GM23248 (cell line): ENCODE data around the gene SH3D21. TPM values are rescaled to one million over a fixed set of nuclear protein-coding genes. Genes with fewer than 3 reads are reported as not detected.

Source experiments
- DNase-seq: peaks from one replicate; pipeline ENCODE4 v3.0.0-alpha.2; 2015
- H2AFZ ChIP-seq: fragments of 200-600 bp; sonication (generic); 2 replicates; pipeline ENCODE4 v1.6.1; 2016; ENCODE audit warnings: antibody characterized with exemption
- H3F3A ChIP-seq: fragments of 200-600 bp; sonication (generic); 2 replicates; pipeline ENCODE4 v1.6.1; 2016; ENCODE audit warnings: mild to moderate bottlenecking, antibody characterized with exemption, mixed run types; ENCODE audit not compliant: insufficient read depth
- H3K27ac ChIP-seq: fragments of 200-600 bp; sonication (generic); 2 replicates; pipeline ENCODE4 v1.5.1; 2016; ENCODE audit warnings: mild to moderate bottlenecking
- H3K27me3 ChIP-seq: fragments of 200-600 bp; sonication (generic); replicated peaks from 2 replicates; pipeline ENCODE4 v1.6.1; 2016; ENCODE audit warnings: mild to moderate bottlenecking; ENCODE audit not compliant: insufficient read depth
- H3K36me3 ChIP-seq: fragments of 200-600 bp; sonication (generic); 2 replicates; pipeline ENCODE4 v1.6.1; 2016; ENCODE audit warnings: low read depth, mild to moderate bottlenecking
- H3K4me1 ChIP-seq: fragments of 200-600 bp; sonication (generic); 2 replicates; pipeline ENCODE4 v1.6.1; 2016; ENCODE audit warnings: mild to moderate bottlenecking; ENCODE audit not compliant: insufficient read depth
- H3K4me2 ChIP-seq: fragments of 200-600 bp; sonication (generic); one replicate; pipeline ENCODE4 v1.6.1; 2016; ENCODE audit warnings: mild to moderate bottlenecking; ENCODE audit not compliant: unreplicated experiment
- H3K4me3 ChIP-seq: fragments of 200-600 bp; sonication (generic); 2 replicates; pipeline ENCODE4 v1.5.1; 2016; ENCODE audit warnings: mild to moderate bottlenecking
- H3K79me2 ChIP-seq: fragments of 200-600 bp; sonication (generic); 2 replicates; pipeline ENCODE4 v1.6.1; 2016; ENCODE audit warnings: mild to moderate bottlenecking; ENCODE audit not compliant: insufficient read depth
- H3K9ac ChIP-seq: fragments of 200-600 bp; sonication (generic); 2 replicates; pipeline ENCODE4 v1.6.1; 2016; ENCODE audit warnings: mild to moderate bottlenecking
- H3K9me2 ChIP-seq: fragments of 200-600 bp; sonication (generic); 2 replicates; pipeline ENCODE4 v1.6.1; 2016; ENCODE audit warnings: mixed run types, mild to moderate bottlenecking, moderate library complexity; ENCODE audit not compliant: insufficient read depth
- H3K9me3 ChIP-seq: fragments of 200-600 bp; sonication (generic); one replicate; pipeline ENCODE4 v1.6.1; 2017; ENCODE audit warnings: low read depth
- H4K20me1 ChIP-seq: fragments of 200-600 bp; sonication (generic); 2 replicates; pipeline ENCODE4 v1.6.0; 2016; ENCODE audit not compliant: insufficient read depth
- EZH2 ChIP-seq: fragments of 200-600 bp; sonication (generic); IDR thresholded peaks from 2 replicates; pipeline ENCODE4 v1.6.1; 2018; ENCODE audit warnings: antibody characterized with exemption, mild to moderate bottlenecking; ENCODE audit not compliant: insufficient read depth, poor library complexity, severe bottlenecking
- EZH2phosphoT487 ChIP-seq: fragments of 200-600 bp; sonication (generic); IDR thresholded peaks from 2 replicates; pipeline ENCODE4 v1.6.1; 2018; ENCODE audit warnings: antibody characterized with exemption, moderate library complexity, mild to moderate bottlenecking, low read depth; ENCODE audit not compliant: insufficient read depth
- WGBS, 2 experiments: methylation state at CpG; one replicate each; pipeline ENCODE4 v1.1.6; 2015 to 2017; ENCODE audit warnings: low lambda C conversion rate in 2 of 2, low coverage in 1 of 2; ENCODE audit errors: missing lambda C conversion rate in 2 of 2; 5-methylcytosine and 5-hydroxymethylcytosine counted together
- in situ Hi-C: fragments of 300-500 bp; cut with MboI; formaldehyde crosslinking; loops from 2 replicates; pipeline ENCODE4 v1.15.0; 2020
- polyA plus RNA-seq: library from polyadenylated mRNA; unstranded; fragments of >200 nt; fragmentation: Nextera tagmentation; extraction: Ambion mirVana; gene quantifications from 2 replicates; pipeline ENCODE4 v1.2.1, GENCODE V29; 2016
- total RNA-seq: library from RNA; depleted of rRNA; stranded (reverse); fragments of >200 nt; shearing (Covaris generic); gene quantifications from 2 replicates; pipeline ENCODE4 v1.2.3, GENCODE V29; 2014

The SH3D21 gene
- total and polyA plus RNA-seq, 2 experiments from 2014 or later = 1.8 to 5.6 TPM

DNA sequence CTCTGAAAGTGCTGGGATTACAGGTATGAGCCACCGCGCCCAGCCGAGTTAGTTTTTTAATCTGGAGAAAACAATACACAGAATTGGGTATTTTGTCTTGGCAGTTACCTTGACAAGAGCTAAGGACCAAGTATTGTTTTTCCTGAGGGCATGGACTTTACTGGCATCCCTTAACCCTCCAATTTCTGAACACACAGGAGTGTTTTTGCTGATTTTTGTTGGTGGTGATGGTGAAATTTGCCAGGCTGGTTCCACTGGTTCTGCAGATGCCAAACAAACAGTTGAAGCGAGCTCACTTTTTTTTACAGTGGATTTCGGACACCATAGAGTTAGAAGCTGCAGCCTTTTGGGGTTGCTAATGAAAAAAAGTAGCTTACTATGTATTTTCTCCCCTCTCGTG is 37.2 kb upstream of the SH3D21 start:
- in situ Hi-C loops = no loop called here
- no peaks in the 10 kb centered on the region for H3K9me3 ChIP-seq
- no peak overlapping the region for H3K9ac ChIP-seq
- peak overlapping the region; percentile 24 for H3K27ac ChIP-seq
- peaks cover 33% of the 10 kb centered on the region; the same call in 1 of the 2 replicates for H3K36me3 ChIP-seq
- no peaks in the 10 kb centered on the region for H3K27me3 ChIP-seq
- TF ChIP-seq EZH2 (no peak), EZH2phosphoT487 (no peak)
- no peak overlapping the region for H3K4me2 ChIP-seq
- no peak overlapping the region for H3K4me3 ChIP-seq
- H2AFZ ChIP-seq = no peak overlapping the region
- no peak for DNase-seq
- peaks cover 97% of the 10 kb centered on the region for H3K79me2 ChIP-seq
- no peaks in the 10 kb centered on the region; the same call in 1 of the 2 replicates for H4K20me1 ChIP-seq
- 94 to 96% methylated on average over 6 of the region's 6 CpGs for WGBS, 2 experiments
- H3K9me2 ChIP-seq = no peaks in the 10 kb centered on the region
- no peaks in the 10 kb centered on the region for H3K4me1 ChIP-seq
- H3F3A ChIP-seq = peaks cover 30% of the 10 kb centered on the region

DNA sequence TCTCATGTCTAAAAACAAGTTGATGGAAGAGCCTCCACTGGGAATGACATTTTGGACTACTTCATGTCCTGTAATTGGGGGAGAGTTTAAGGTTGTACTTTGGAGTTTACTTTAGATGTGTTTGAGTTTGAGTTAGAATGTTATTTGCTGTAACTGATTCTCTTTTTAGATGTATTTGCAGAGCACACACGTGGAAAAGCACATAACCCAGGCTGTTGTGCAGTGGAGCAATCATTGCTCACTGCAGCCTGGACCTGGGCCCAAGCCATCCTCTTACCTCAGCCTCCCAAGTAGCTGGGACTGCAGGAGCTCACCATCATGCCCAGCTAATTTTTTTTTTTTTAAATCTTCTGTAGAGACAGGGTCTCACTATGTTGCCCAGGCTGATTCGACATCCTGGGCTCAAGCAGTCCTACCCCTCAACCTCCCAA is 36.7 kb upstream of the SH3D21 start:
- Histone ChIP-seq H4K20me1 (no peaks in the 10 kb centered on the region), H3K79me2 (peaks cover 97% of the 10 kb centered on the region), H3K9me2 (no peaks in the 10 kb centered on the region), H3K27me3 (no peaks in the 10 kb centered on the region), H2AFZ (no peak overlapping the region), H3K27ac (peak overlapping the region; percentile 24), H3F3A (peaks cover 30% of the 10 kb centered on the region), H3K4me1 (no peaks in the 10 kb centered on the region), H3K9ac (no peak overlapping the region), H3K4me2 (no peak overlapping the region), H3K4me3 (no peak overlapping the region), H3K36me3 (peaks cover 31% of the 10 kb centered on the region; the same call in 1 of the 2 replicates), H3K9me3 (no peaks in the 10 kb centered on the region)
- 53 to 55% methylated on average over 2 of the region's 2 CpGs for WGBS, 2 experiments
- DNase-seq = peak; percentile 62
- TF ChIP-seq EZH2phosphoT487 (no peak), EZH2 (no peak)
- in situ Hi-C loops = no loop called here

DNA sequence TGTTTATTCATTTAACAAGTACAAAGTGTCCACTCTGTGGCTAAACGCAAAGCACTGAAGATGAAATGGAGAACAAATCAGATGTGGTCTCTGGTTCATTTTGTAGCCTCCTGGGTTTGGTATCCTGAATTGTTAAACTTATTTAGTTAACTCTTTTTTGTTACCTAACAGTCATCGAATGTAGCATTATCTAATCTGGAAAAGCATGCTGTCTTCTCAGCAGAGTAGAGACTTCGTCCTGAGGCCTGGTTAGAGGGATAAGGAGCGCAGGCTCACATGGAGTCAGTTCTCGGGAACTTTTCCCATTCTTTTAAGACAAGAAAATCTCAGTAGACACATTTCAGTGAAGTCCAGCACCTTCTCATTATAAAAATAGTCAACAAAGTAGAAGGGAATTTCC is 33.1 kb upstream of the SH3D21 start:
- WGBS, 2 experiments = 90 to 92% methylated on average over 5 of the region's 5 CpGs
- H3F3A ChIP-seq = peaks cover 25% of the 10 kb centered on the region
- no peak overlapping the region for H3K4me3 ChIP-seq
- no peak overlapping the region for H3K27ac ChIP-seq
- no peaks in the 10 kb centered on the region for H4K20me1 ChIP-seq
- no peaks in the 10 kb centered on the region for H3K9me2 ChIP-seq
- no peak overlapping the region for H2AFZ ChIP-seq
- H3K9ac ChIP-seq = no peak overlapping the region
- H3K27me3 ChIP-seq = no peaks in the 10 kb centered on the region
- no peaks in the 10 kb centered on the region for H3K9me3 ChIP-seq
- no peak overlapping the region for H3K4me2 ChIP-seq
- H3K79me2 ChIP-seq = peaks cover 100% of the 10 kb centered on the region
- in situ Hi-C loops = no loop called here
- no peak for DNase-seq
- peaks cover 25% of the 10 kb centered on the region; the same call in 1 of the 2 replicates for H3K36me3 ChIP-seq
- TF ChIP-seq EZH2 (no peak), EZH2phosphoT487 (no peak)
- H3K4me1 ChIP-seq = no peaks in the 10 kb centered on the region

DNA sequence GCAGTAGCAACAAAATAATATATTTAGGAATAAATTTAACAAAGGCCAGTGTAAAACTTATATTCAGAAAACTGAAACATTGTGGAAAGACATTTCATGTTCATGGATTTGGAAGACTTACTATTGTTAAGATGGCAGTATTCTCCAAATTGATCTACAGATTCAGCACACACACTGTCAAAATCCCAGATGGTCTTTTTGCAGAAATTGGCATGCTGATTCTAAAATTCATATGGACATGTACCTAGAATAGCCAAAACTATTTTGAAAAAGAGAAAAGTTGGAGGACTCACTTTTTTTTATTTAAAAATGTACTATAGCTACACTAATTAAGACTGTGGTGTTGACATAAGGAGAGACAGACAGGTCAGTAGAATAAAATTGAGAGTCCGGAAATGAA is 32.0 kb upstream of the SH3D21 start:
- H4K20me1 ChIP-seq = no peaks in the 10 kb centered on the region
- H3F3A ChIP-seq = peaks cover 25% of the 10 kb centered on the region
- H3K4me1 ChIP-seq = peaks cover 4% of the 10 kb centered on the region
- H3K9ac ChIP-seq = no peak overlapping the region
- no peak overlapping the region for H3K4me2 ChIP-seq
- in situ Hi-C loops = no loop called here
- no peaks in the 10 kb centered on the region for H3K27me3 ChIP-seq
- WGBS, 2 experiments = 94 to 100% methylated on average over 1 of the region's 1 CpG
- no peak for TF ChIP-seq EZH2phosphoT487
- TF ChIP-seq EZH2 = no peak
- H3K36me3 ChIP-seq = peaks cover 25% of the 10 kb centered on the region; the same call in 1 of the 2 replicates
- no peaks in the 10 kb centered on the region for H3K9me3 ChIP-seq
- H2AFZ ChIP-seq = no peak overlapping the region
- no peak overlapping the region for H3K27ac ChIP-seq
- no peak overlapping the region for H3K4me3 ChIP-seq
- H3K9me2 ChIP-seq = no peaks in the 10 kb centered on the region
- DNase-seq = no peak
- peaks cover 100% of the 10 kb centered on the region for H3K79me2 ChIP-seq

DNA sequence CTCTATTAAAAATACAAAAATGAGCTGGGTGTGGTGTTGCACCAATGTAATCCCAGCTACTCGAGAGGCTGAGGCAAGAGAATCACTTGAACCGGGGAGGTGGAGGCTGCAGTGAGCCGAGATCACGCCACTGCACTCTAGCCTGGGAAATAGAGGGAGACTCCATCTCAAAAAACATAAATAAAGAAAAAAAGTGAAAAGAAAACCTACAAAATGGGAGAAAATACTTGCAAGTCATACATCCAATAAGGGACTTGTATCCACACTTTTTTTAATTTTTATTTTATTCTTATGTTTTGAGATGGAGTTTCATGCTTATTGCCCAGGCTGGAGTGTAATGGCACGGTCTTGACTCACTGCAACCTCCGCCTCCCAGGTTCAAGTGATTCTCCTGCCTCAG is 29.5 kb upstream of the SH3D21 start:
- Histone ChIP-seq H3K9ac (no peak overlapping the region), H3K79me2 (peaks cover 100% of the 10 kb centered on the region), H3F3A (peaks cover 30% of the 10 kb centered on the region), H3K9me3 (no peaks in the 10 kb centered on the region), H2AFZ (no peak overlapping the region), H3K36me3 (peaks cover 15% of the 10 kb centered on the region; the same call in 1 of the 2 replicates), H3K4me3 (no peak overlapping the region), H4K20me1 (peaks cover 9% of the 10 kb centered on the region), H3K27ac (no peak overlapping the region), H3K4me1 (peaks cover 15% of the 10 kb centered on the region), H3K9me2 (no peaks in the 10 kb centered on the region), H3K4me2 (no peak overlapping the region), H3K27me3 (no peaks in the 10 kb centered on the region)
- in situ Hi-C loops = no loop called here
- TF ChIP-seq EZH2phosphoT487 = no peak
- no peak for TF ChIP-seq EZH2
- no peak for DNase-seq
- WGBS, 2 experiments = 95 to 97% methylated on average over 6 of the region's 6 CpGs
